RWPE2 (cell line): ENCODE measurements around the gene GPR89B.
"Not testable (repeated sequence)": the region's sequence is repeated elsewhere in the genome, so short reads cannot be mapped to it uniquely, and the experiment has no call there.

ENCODE experiments used
- ATAC-seq: fragments of 200-7000 bp; cut with Tn5 transposase; 3 replicates; pipeline ENCODE4 v1.9.1; 2021; ENCODE audit warnings: low read depth
- DNase-seq: peaks from one replicate; pipeline ENCODE4 v3.0.0-alpha.2; 2020; ENCODE audit warnings: low spot score
- H3K27ac ChIP-seq: fragments of 450-650 bp; 2 replicates; pipeline ENCODE4 v1.5.1; 2017; ENCODE audit warnings: mild to moderate bottlenecking; ENCODE audit not compliant: poor library complexity, severe bottlenecking
- H3K27me3 ChIP-seq: fragments of 250-450 bp; sonication (Bioruptor Pico); 2 replicates; pipeline ENCODE4 v1.5.1; 2021; ENCODE audit warnings: mild to moderate bottlenecking, moderate library complexity; ENCODE audit not compliant: insufficient read depth, poor library complexity, severe bottlenecking
- H3K36me3 ChIP-seq: fragments of 250-450 bp; sonication (Bioruptor Pico); 2 replicates; pipeline ENCODE4 v1.5.1; 2020; ENCODE audit warnings: low read depth, mild to moderate bottlenecking, moderate library complexity
- H3K4me1 ChIP-seq: fragments of 250-450 bp; sonication (Bioruptor Pico); 2 replicates; pipeline ENCODE4 v1.5.1; 2021; ENCODE audit warnings: mild to moderate bottlenecking, moderate library complexity; ENCODE audit not compliant: insufficient read depth, poor library complexity, severe bottlenecking
- H3K4me3 ChIP-seq: fragments of 250-450 bp; sonication (Bioruptor Pico); 2 replicates; pipeline ENCODE4 v1.5.1; 2021; ENCODE audit warnings: mild to moderate bottlenecking, moderate library complexity; ENCODE audit not compliant: severe bottlenecking
- H3K9me3 ChIP-seq: fragments of 250-450 bp; sonication (Bioruptor Pico); 2 replicates; pipeline ENCODE4 v1.5.1; 2021; ENCODE audit warnings: mild to moderate bottlenecking, moderate library complexity; ENCODE audit not compliant: severe bottlenecking

GPR89B gene

DNA sequence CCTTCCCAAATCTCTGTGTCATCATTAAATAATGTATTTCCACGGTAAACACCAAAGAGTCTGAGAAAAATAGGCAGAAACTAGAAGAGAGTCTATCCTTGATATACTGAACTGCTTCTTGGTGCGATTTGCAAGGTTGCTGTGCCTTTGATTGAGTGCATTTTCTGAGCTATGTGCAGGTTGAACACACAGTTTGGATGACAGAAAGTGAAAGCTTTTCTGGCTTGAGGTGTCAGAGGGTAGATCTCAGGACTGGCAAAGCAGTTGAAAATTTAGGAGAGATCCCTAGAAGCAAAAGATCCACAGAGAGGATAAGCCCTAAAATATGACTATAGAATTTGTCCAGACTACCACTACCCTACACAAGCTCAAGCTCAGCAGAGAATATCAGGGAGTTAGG is 31.5 kb downstream of the GPR89B start:
- not testable (repeated sequence) for ATAC-seq, DNase-seq, H3K4me1 ChIP-seq, H3K27me3 ChIP-seq, H3K9me3 ChIP-seq, H3K4me3 ChIP-seq, H3K27ac ChIP-seq, H3K36me3 ChIP-seq

- not testable (repeated sequence) for H3K36me3 ChIP-seq, H3K4me1 ChIP-seq, H3K27ac ChIP-seq, H3K27me3 ChIP-seq, H3K9me3 ChIP-seq, ATAC-seq, H3K4me3 ChIP-seq, DNase-seq
Observed at GRCh38 chr1:147964575-147964974, 36.4 kb downstream of the GPR89B start.

DNA sequence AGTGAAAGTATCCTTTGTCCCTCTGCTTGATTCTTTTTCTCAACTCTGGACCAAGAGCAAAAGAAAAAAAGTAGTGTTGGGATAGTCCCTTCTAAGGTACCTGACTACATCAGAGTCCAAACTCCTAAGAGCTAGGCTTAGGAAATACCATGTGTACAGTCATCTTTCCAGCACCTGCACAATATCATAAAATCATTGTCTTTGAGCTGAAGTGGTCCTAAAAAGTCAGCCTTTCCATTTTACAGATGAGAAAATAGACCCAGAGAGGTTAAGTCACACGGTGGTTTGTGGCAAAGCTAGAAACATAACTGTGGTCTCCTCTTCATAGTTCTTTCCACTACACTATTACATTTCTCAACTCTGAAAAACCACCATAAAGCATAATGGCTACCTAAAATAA is 38.4 kb downstream of the GPR89B start:
- not testable (repeated sequence) for H3K27ac ChIP-seq, H3K4me1 ChIP-seq, H3K36me3 ChIP-seq, H3K27me3 ChIP-seq, DNase-seq, H3K9me3 ChIP-seq, ATAC-seq, H3K4me3 ChIP-seq

- H3K4me1 ChIP-seq, H3K9me3 ChIP-seq, H3K4me3 ChIP-seq, H3K27ac ChIP-seq, H3K27me3 ChIP-seq, H3K36me3 ChIP-seq, DNase-seq: not testable (repeated sequence)
- ATAC-seq, result peak; percentile 55; the same call in 2 of the 3 replicates
Observed at GRCh38 chr1:147978896-147979651, 50.9 kb downstream of the GPR89B start.

DNA sequence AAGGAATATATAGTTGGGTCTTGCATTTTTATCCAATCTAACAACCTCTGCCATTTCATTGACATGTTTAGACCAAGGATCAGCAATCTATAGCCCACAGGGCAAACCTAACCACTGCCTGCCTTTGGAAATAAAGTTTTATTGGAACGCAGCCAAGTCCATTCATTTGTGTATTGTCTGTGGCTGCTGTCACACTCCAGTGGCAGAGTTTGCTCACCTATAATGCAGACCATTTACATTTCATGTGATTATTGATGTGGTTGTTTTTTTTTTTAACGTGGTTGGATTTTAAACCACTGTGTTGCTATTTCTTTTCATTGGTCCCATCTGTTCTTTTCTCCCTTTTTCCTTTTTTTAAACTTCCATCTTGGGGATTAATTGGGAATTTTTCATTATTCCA is 57.2 kb downstream of the GPR89B start:
- DNase-seq, H3K36me3 ChIP-seq, H3K4me3 ChIP-seq, ATAC-seq, H3K4me1 ChIP-seq, H3K27ac ChIP-seq, H3K9me3 ChIP-seq, H3K27me3 ChIP-seq: not testable (repeated sequence)

- H3K27ac ChIP-seq, H3K4me1 ChIP-seq, H3K27me3 ChIP-seq, ATAC-seq, DNase-seq, H3K4me3 ChIP-seq, H3K36me3 ChIP-seq, H3K9me3 ChIP-seq: not testable (repeated sequence)
Observed at GRCh38 chr1:147987893-147988292, 59.7 kb downstream of the GPR89B start.

DNA sequence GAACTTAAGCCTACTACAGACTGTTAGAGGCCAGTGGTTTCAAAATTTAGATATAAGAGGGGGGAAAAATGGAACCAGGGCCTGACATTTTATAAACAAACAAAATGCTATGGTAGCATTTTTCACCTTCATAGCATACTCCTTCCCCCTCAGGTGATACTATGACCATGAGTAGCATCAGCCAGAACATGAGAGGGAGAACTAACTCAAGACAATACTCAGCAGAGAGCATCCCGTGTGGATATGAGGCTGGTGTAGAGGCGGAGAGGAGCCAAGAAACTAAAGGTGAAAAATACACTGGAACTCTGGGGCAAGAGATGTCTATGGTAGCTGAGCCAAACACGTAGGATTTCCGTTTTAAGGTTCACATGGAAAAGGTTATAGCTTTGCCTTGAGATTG is 64.7 kb downstream of the GPR89B start:
- not testable (repeated sequence) for H3K27me3 ChIP-seq, ATAC-seq, H3K36me3 ChIP-seq, H3K9me3 ChIP-seq, H3K4me1 ChIP-seq, H3K4me3 ChIP-seq, DNase-seq, H3K27ac ChIP-seq

DNA sequence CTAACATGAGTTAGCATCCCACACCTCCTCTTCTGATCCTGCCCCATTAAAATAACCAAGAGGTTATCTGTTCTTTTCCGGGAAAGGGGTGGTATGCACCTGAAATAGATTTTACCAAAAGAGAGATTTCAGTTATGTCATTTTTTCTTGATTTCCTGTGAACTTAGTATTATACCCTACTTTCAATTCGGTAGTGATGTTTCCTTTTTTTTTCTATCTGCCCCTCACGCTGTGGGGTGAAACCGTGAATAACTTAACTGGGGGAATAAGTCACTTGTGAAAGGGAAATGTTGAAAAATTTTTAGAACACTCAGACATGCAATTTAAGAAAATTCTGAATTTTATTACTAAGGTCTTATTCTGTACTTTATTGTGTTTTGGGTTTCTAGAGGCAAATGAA is 65.2 kb downstream of the GPR89B start:
- H3K4me3 ChIP-seq, H3K4me1 ChIP-seq, ATAC-seq, H3K9me3 ChIP-seq, DNase-seq, H3K27me3 ChIP-seq, H3K36me3 ChIP-seq, H3K27ac ChIP-seq: not testable (repeated sequence)

GRCh38 chr1:147993825-147994615 is 65.8 kb downstream of the GPR89B start:
- H3K9me3 ChIP-seq, H3K27me3 ChIP-seq, ATAC-seq, DNase-seq, H3K4me1 ChIP-seq, H3K4me3 ChIP-seq, H3K27ac ChIP-seq, H3K36me3 ChIP-seq: not testable (repeated sequence)

GRCh38 chr1:147996088-147996487 is 67.9 kb downstream of the GPR89B start:
- ATAC-seq, DNase-seq, H3K27me3 ChIP-seq: not testable (repeated sequence)

DNA sequence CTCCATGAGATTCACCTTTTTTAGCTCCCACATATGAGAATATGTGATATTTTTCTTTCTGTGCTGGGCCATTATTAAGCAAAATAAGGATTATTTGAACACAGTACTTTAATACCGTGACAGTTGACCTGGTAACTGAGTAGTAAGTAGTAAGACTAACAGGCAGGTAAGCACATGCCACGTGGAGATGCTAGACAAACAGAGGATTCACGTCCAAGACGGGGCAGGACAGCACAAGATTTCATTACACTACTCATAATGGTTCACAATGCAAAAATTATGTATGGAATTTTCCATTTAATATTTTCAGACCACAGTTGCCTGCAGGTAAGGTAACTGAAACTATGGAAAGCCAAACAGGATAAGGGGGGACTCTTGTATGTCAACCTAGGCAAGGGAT is 79.5 kb downstream of the GPR89B start:
- ATAC-seq, result peak; percentile 95
- not testable (repeated sequence) for H3K9me3 ChIP-seq, H3K4me1 ChIP-seq

More at GRCh38 chr1:147996088-147996487, 67.9 kb downstream of the GPR89B start:
- H3K27ac ChIP-seq, H3K4me1 ChIP-seq, H3K4me3 ChIP-seq, H3K9me3 ChIP-seq, H3K36me3 ChIP-seq: not testable (repeated sequence)

More for the DNA sequence above, 79.5 kb downstream of the GPR89B start:
- not testable (repeated sequence) for H3K27ac ChIP-seq, DNase-seq, H3K27me3 ChIP-seq, H3K36me3 ChIP-seq, H3K4me3 ChIP-seq
